Keratinocyte (primary cell): Measurements from ENCODE around the gene ADGRB3.

Experiments
- CTCF ChIP-seq, 3 experiments: IDR thresholded peaks in 1 of 3; conservative IDR thresholded peaks in 1 of 3; optimal IDR thresholded peaks in 1 of 3; 2 replicates in 2 of 3; 3 replicates in 1 of 3; pipeline versions ENCODE3 to v1.5.1; 2011; ENCODE audit warnings: low read length in 3 of 3, mild to moderate bottlenecking in 3 of 3, moderate library complexity in 2 of 3, control low read depth in 1 of 3, inconsistent platforms in 1 of 3; ENCODE audit not compliant: insufficient read depth in 2 of 3; ENCODE audit errors: extremely low read depth in 1 of 3
- EZH2 ChIP-seq: IDR thresholded peaks from one replicate; pipeline ENCODE4 v1.6.1; 2012; ENCODE audit warnings: inconsistent platforms, mild to moderate bottlenecking, low read length, moderate library complexity

GRCh38 chr6:68635412-68635705 is 277 bp downstream of the ADGRB3 start:
- no peak for TF ChIP-seq CTCF (optimal IDR thresholded peaks at IDR 0.05 in 1 of 3, IDR thresholded peaks at IDR 0.05 in 1 of 3, conservative IDR thresholded peaks at IDR 0.05 in 1 of 3; ENCODE audit: extremely low read depth in 1 of 3, insufficient read depth in 2 of 3, low read length in 3 of 3)
- TF ChIP-seq EZH2: no peak
